IPS-18c (cell line): Measurements from ENCODE around the gene TMEM86B.
"Not testable (repeated sequence)": the region's sequence is repeated elsewhere in the genome, so short reads cannot be mapped to it uniquely, and the experiment has no call there.

Experiments used
- H3K4me3 ChIP-seq: 2 replicates; pipeline ENCODE4 v1.7.0; 2013; ENCODE audit warnings: low read depth, mild to moderate bottlenecking, low read length, moderate library complexity; ENCODE audit not compliant: insufficient read depth
- H3K9me3 ChIP-seq: one replicate; pipeline ENCODE4 v1.6.1; 2013; ENCODE audit warnings: mild to moderate bottlenecking, low read length, moderate library complexity; ENCODE audit not compliant: control insufficient read depth, insufficient read depth

The TMEM86B gene

GRCh38 chr19:55229789-55230182 is 1.2 kb upstream of the TMEM86B start:
- no peak overlapping the region for H3K4me3 ChIP-seq
- H3K9me3 ChIP-seq = no peaks in the 10 kb centered on the region

GRCh38 chr19:55229145-55229788 is 704 bp upstream of the TMEM86B start:
- Histone ChIP-seq H3K4me3 (no peak overlapping the region), H3K9me3 (no peaks in the 10 kb centered on the region)

GRCh38 chr19:55228015-55228391 is 560 bp downstream of the TMEM86B start:
- no peak overlapping the region for H3K4me3 ChIP-seq
- no peaks in the 10 kb centered on the region for H3K9me3 ChIP-seq

DNA sequence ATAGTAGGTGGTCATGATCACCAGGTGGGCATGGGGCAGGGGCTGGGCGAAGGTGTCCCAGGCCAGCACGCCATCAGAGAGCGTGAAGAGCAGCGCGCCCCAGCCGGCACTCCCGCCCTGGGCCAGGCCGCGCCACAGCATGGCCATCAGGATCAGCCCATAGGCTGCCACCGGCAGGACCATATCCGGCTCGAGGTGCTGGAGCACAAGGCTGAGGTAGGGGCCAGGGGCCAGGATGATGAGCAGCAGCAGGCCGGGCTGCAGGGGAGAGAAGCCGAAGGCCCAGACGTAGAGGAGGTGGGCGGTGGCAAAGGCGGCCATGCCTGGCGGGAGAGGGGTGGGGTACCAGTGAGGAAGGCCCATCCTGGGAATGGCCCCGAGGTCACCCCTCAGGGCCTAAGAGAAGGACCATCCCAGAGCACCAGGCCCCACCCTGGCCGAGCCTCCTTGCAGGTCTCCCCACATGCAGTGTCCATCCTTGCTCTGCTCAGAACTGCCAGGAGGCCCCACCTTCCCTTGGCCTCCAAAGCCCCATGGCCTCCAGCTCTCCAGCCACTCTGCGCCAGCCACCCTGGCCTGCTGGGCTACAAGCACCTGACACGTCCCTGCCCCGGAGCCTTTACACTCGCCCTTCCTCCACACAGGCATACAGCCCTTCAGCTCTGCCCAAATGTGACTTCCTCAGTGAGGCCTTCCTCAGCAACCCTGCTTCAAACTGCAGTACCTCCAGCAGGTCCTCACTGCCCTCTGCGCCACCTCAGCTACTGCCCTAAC is 1.1 kb downstream of the TMEM86B start:
- Histone ChIP-seq H3K9me3 (no peaks in the 10 kb centered on the region), H3K4me3 (no peak overlapping the region)

- H3K4me3 ChIP-seq = no peak overlapping the region
- no peaks in the 10 kb centered on the region for H3K9me3 ChIP-seq
Measured at GRCh38 chr19:55226788-55227187, 1.8 kb downstream of the TMEM86B start.

- H3K4me3 ChIP-seq = no peak overlapping the region
Measured at GRCh38 chr19:55226273-55226672, 2.3 kb downstream of the TMEM86B start.

GRCh38 chr19:55225415-55225958 is 3.1 kb downstream of the TMEM86B start:
- H3K4me3 ChIP-seq = no peak overlapping the region
- no peaks in the 10 kb centered on the region for H3K9me3 ChIP-seq

More at GRCh38 chr19:55226273-55226672, 2.3 kb downstream of the TMEM86B start:
- H3K9me3 ChIP-seq = no peaks in the 10 kb centered on the region

DNA sequence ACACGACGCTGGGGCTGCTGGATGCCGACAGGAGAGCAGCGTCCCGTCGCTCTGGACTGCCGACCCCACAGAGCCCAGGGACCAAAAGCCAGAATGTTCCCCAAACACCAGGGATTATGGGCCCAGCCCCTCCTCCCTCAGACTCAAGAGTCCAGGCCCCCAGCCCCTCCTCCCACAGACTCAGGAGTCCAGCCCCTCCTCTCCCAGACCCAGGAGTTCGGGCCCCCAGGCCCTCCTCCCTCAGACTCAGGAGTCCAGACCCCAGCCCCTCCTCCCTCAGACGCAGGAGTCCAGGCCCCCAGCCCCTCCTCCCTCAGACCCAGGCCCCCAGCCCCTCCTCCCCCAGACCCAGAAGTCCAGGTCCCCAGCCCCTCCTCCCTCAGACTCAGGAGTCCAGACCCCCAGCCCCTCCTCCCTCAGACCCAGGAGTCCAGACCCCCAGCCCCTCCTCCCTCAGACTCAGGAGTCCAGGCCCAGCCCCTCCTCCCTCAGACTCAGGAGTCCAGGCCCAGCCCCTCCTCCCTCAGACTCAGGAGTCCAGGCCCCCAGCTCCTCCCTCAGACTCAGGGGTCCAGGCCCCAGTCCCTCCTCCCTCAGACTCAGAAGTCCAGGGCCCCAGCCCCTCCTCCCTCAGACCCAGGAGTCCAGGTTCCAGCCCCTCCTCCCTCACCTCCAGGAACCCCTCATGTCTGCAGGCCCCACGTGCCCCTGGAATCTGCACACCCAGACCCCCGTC is 3.7 kb downstream of the TMEM86B start:
- not testable (repeated sequence) for H3K9me3 ChIP-seq, H3K4me3 ChIP-seq

DNA sequence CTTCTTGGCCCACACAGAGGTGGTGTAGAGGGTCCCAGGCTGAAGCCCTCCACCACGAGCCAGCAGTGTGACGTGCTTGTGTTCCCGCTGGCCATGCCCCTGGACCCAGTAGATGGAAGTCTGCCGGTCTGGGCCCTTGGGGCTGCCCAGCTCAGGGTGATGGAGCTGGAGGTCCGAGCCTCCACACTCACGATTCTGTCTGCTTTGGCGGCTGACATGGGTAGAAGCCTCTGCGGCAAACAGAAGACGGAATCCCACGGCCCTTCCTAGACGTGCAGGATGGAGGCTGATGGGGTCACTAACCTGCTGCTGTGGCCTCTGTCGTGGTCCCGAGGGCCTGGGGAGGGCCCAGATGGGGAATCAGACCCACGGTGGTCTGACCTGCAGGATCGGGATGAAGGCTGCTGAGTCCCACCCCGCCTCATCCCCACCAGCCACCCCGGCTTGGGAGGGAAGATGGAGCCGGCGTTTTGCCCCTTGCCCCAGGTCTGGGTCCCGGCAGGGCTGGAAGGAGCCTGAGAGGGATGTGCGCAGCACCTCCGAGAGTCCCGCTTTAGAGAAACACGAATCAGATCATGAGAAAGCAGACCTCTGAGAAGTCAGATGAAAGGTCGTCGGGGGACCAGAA is 4.4 kb downstream of the TMEM86B start:
- Histone ChIP-seq H3K4me3 (no peak overlapping the region), H3K9me3 (peaks cover 4% of the 10 kb centered on the region)

DNA sequence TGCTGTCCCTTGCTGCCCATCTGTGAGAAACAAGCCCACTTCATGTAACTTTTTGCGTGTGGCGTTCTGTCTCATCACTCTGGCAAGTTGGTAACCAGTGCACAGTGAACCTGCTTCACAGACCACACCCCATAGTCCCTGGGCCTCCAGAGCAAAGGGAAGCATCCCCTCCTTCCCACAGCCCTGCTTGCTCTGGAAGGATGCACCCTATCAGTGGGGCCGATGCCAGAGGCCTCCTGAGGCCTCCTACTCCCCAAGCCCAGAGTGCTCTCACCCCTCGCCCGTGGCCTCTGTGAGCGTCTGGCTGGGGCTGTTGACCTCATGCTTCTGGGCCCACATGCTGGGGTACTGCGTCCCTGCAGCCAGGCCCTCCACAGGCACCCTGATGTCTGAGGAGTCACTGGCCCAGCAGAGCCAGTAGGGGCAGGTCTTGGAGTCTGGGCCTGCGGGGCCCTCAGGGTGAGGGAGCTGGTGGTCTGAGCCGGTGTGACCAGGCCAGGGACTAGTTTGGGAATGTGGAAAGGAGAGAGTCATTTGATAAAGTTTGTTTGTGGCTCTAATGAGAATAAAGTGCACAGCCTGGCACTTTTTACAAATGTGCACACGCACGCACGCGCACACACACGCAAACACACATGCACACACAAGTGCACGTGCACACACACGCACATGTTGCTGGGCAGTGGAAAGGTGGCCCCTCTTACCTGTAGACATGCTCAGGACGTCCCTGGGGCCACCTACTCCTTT is 5.1 kb downstream of the TMEM86B start:
- H3K9me3 ChIP-seq = peaks cover 4% of the 10 kb centered on the region

GRCh38 chr19:55220525-55220924 is 8.0 kb downstream of the TMEM86B start:
- Histone ChIP-seq H3K9me3 (peaks cover 4% of the 10 kb centered on the region), H3K4me3 (no peak overlapping the region)

More for the DNA sequence above, 5.1 kb downstream of the TMEM86B start:
- no peak overlapping the region for H3K4me3 ChIP-seq

- Histone ChIP-seq H3K9me3 (peaks cover 10% of the 10 kb centered on the region), H3K4me3 (peak overlapping the region; percentile 69)
Measured at GRCh38 chr19:55216461-55217198, 11.9 kb downstream of the TMEM86B start.

GRCh38 chr19:55213547-55213946 is 15.0 kb downstream of the TMEM86B start:
- Histone ChIP-seq H3K9me3 (peaks cover 5% of the 10 kb centered on the region), H3K4me3 (no peak overlapping the region)

- Histone ChIP-seq H3K4me3 (no peak overlapping the region), H3K9me3 (peaks cover 5% of the 10 kb centered on the region)
Measured at GRCh38 chr19:55212447-55212846, 16.1 kb downstream of the TMEM86B start.

DNA sequence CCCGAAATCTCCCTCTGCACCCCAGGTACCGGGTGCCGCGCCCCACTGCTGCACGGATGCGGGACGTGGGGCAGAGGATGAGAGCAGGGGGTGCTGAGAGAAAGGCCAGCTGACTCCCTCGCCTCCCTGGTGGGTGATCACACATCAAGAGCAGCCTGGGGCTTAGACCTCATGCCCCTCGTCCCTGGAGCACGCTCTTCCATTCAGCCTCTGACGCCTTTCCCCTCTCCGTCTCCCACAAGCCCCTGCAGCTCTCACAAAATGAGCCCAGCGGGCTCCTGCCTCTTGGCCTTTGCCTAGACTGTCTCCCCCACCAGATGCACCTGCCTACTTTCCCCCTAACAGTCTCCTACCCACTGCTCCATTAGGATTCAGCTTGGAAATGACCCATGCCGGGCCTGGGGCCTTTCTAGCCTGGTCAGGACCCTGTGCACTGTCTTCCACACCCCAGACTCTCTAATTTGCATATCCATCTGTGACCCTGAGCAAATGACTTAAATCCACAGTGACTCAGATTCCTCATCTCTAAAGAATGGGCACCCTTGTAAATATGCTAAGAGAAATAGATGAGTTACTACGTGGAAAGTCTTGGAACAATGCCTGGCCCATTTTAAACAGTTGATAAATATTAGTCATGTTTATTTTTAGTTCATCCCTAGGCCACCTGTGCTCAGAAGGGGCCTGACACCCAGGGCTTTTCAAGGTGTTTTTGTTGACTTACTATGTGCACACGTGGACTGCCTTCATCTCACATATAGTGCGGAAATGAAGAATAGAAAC is 18.7 kb downstream of the TMEM86B start:
- no peak overlapping the region for H3K4me3 ChIP-seq
- H3K9me3 ChIP-seq = peaks cover 5% of the 10 kb centered on the region
